Upper lobe of left lung (tissue), 6 donors: ENCODE results near the gene C16orf86. TPM values are rescaled to one million over a fixed set of nuclear protein-coding genes. Genes with fewer than 3 reads are reported as not detected.
"Not testable (repeated sequence)": the region's sequence is repeated elsewhere in the genome, so short reads cannot be mapped to it uniquely, and the experiment has no call there.

ENCODE experiments used
- ATAC-seq, 2 donors: fragments of 200-7000 bp; cut with Tn5 transposase; one replicate each; pipeline ENCODE4 v1.9.1; 2022; ENCODE audit warnings: mild to moderate bottlenecking in 2 of 2, moderate library complexity in 2 of 2; ENCODE audit not compliant: low FRiP score in 2 of 2
- DNase-seq, 2 donors: peaks; one replicate each; pipeline ENCODE4 v3.0.0-alpha.2; 2019 to 2020
- H3K27ac ChIP-seq, 4 donors: fragments of 200-600 bp; sonication (generic); one replicate each; pipeline ENCODE4 v1.5.1; 2016 to 2019
- H3K27me3 ChIP-seq, 4 donors: fragments of 200-600 bp; sonication (generic); one replicate each; pipeline ENCODE4 v1.5.1; 2017 to 2019
- H3K36me3 ChIP-seq, 4 donors: fragments of 200-600 bp; sonication (generic); one replicate each; pipeline ENCODE4 v1.5.1; 2016 to 2019
- H3K4me1 ChIP-seq, 4 donors: fragments of 200-600 bp; sonication (generic); one replicate each; pipeline ENCODE4 v1.5.1; 2018 to 2019
- H3K4me3 ChIP-seq, 4 donors: fragments of 200-600 bp; sonication (generic); one replicate each; pipeline ENCODE4 v1.5.1; 2017 to 2019; ENCODE audit warnings: mild to moderate bottlenecking in 2 of 4, moderate library complexity in 1 of 4
- H3K9me3 ChIP-seq, 4 donors: fragments of 200-600 bp; sonication (generic); one replicate each; pipeline ENCODE4 v1.5.1; 2018 to 2019
- CTCF ChIP-seq, 6 experiments: fragments of 450-650 bp in 4 of 6; fragments of 200-600 bp in 2 of 6; sonication (generic) in 2 of 6; IDR thresholded peaks; one replicate each; pipeline ENCODE4 v1.5.1; 2016 to 2019; ENCODE audit warnings: antibody characterized with exemption in 6 of 6
- EP300 ChIP-seq, 4 donors: sonication (generic); formaldehyde crosslinking; IDR thresholded peaks; one replicate each; pipeline ENCODE4 v1.5.1; 2017; ENCODE audit warnings: antibody characterized with exemption in 4 of 4, control low read depth in 2 of 4
- POLR2A ChIP-seq, 4 donors: fragments of 450-650 bp; IDR thresholded peaks; one replicate each; pipeline ENCODE4 v1.5.1; 2016 to 2017; ENCODE audit warnings: antibody characterized with exemption in 4 of 4, mild to moderate bottlenecking in 2 of 4
- POLR2AphosphoS5 ChIP-seq, 2 donors: sonication (generic); formaldehyde crosslinking; IDR thresholded peaks; one replicate each; pipeline ENCODE4 v1.5.1; 2017; ENCODE audit warnings: antibody characterized with exemption in 2 of 2
- WGBS, 2 donors: methylation state at CpG; one replicate each; pipeline ENCODE4 v1.1.5; 2017 to 2018; 5-methylcytosine and 5-hydroxymethylcytosine counted together
- total RNA-seq, 6 donors: library from RNA; depleted of rRNA in 4 of 6; stranded (reverse); fragments of >200 nt in 4 of 6; gene quantifications; one replicate each; pipeline versions ENCODE4 v1.1.0 to v1.2.1, GENCODE V29; 2016 to 2021
- donor health status: DM: no; HTN: no; CAD: no; lungs with moderate emphysema.
- donor health status: DM: no; HTN: yes; CAD: no; lungs with severe emphysema.

Gene C16orf86
- total RNA-seq, 6 donors from 2014 or later, result 1.2 to 22.0 (median 5.2) TPM

GRCh38 chr16:67678354-67679023 is 11.9 kb downstream of the C16orf86 start:
- ATAC-seq (no peak), DNase-seq (no peak)
- no peaks in the 10 kb centered on the region for H3K27me3 ChIP-seq
- peaks cover 1 to 18% (median 5%) of the 10 kb centered on the region in 4 donors for H3K36me3 ChIP-seq
- no peak overlapping the region for H3K4me3 ChIP-seq
- H3K4me1 ChIP-seq, result peaks cover 21 to 40% (median 30%) of the 10 kb centered on the region in 4 donors
- 85 to 88% methylated on average over 12 of the region's 12 CpGs for WGBS, 2 donors
- peak overlapping the region in 1 of 4 donors; percentile 51 for H3K27ac ChIP-seq
- no peaks in the 10 kb centered on the region for H3K9me3 ChIP-seq
- TF ChIP-seq POLR2AphosphoS5 (IDR thresholded peaks at IDR 0.05) (no peak), POLR2A (IDR thresholded peaks at IDR 0.05) (no peak)

- DNase-seq, result no peak
- Histone ChIP-seq H3K36me3 (peaks cover 2 to 26% (median 5%) of the 10 kb centered on the region in 4 donors), H3K4me1 (peaks cover 19 to 27% (median 24%) of the 10 kb centered on the region in 4 donors), H3K4me3 (no peak overlapping the region), H3K27me3 (no peaks in the 10 kb centered on the region), H3K27ac (no peak overlapping the region), H3K9me3 (no peaks in the 10 kb centered on the region)
- no peak for ATAC-seq
- WGBS, 2 donors, result 95% methylated on average over 10 of the region's 10 CpGs
- TF ChIP-seq POLR2A (IDR thresholded peaks at IDR 0.05) (no peak), CTCF (IDR thresholded peaks at IDR 0.05) (no peak), EP300 (IDR thresholded peaks at IDR 0.05) (no peak), POLR2AphosphoS5 (IDR thresholded peaks at IDR 0.05) (no peak)
Measured at GRCh38 chr16:67679935-67680897, 13.6 kb downstream of the C16orf86 start.

- H3K4me3 ChIP-seq, result no peak overlapping the region
- H3K36me3 ChIP-seq, result peaks cover 2 to 29% (median 5%) of the 10 kb centered on the region in 4 donors
- H3K27me3 ChIP-seq, result no peaks in the 10 kb centered on the region
- peaks cover 13 to 28% (median 19%) of the 10 kb centered on the region in 4 donors for H3K4me1 ChIP-seq
- WGBS, 2 donors, result 92 to 100% methylated on average over 3 to 4 of the region's 4 CpGs
- peak overlapping the region in 3 of 4 donors; percentile 60 to 90 (median 77) for H3K27ac ChIP-seq
- ATAC-seq (no peak), DNase-seq (no peak)
- H3K9me3 ChIP-seq, result no peaks in the 10 kb centered on the region
- TF ChIP-seq EP300 (IDR thresholded peaks at IDR 0.05) (no peak), POLR2AphosphoS5 (IDR thresholded peaks at IDR 0.05) (no peak), CTCF (IDR thresholded peaks at IDR 0.05) (no peak), POLR2A (IDR thresholded peaks at IDR 0.05) (no peak)
Measured at GRCh38 chr16:67683767-67684166, 17.2 kb downstream of the C16orf86 start.

GRCh38 chr16:67685388-67686112 is 18.9 kb downstream of the C16orf86 start:
- Histone ChIP-seq H3K27ac (peak overlapping the region; percentile 60 to 90 (median 72)), H3K4me1 (peaks cover 13 to 28% (median 19%) of the 10 kb centered on the region in 4 donors), H3K9me3 (no peaks in the 10 kb centered on the region), H3K36me3 (peaks cover 2 to 25% (median 5%) of the 10 kb centered on the region in 4 donors), H3K27me3 (no peaks in the 10 kb centered on the region), H3K4me3 (no peak overlapping the region)
- TF ChIP-seq CTCF (IDR thresholded peaks at IDR 0.05) (no peak), EP300 (IDR thresholded peaks at IDR 0.05) (no peak), POLR2A (IDR thresholded peaks at IDR 0.05) (no peak), POLR2AphosphoS5 (IDR thresholded peaks at IDR 0.05) (no peak)
- whole genome bisulfite sequencing, 2 donors, result 83 to 86% methylated on average over 15 to 17 of the region's 17 CpGs
- DNase-seq (peak in 1 of 2 donors; percentile 29), ATAC-seq (peak in 1 of 2 donors; percentile 56)

GRCh38 chr16:67693517-67694285 is 27.1 kb downstream of the C16orf86 start:
- ATAC-seq, H3K36me3 ChIP-seq, H3K4me3 ChIP-seq, H3K9me3 ChIP-seq, DNase-seq, H3K27me3 ChIP-seq, H3K4me1 ChIP-seq, H3K27ac ChIP-seq: not testable (repeated sequence)
- WGBS, 2 donors, result 84 to 89% methylated on average over 8 of the region's 8 CpGs
